Measurements from ENCODE around the gene CT55. TPM values are rescaled to one million over a fixed set of nuclear protein-coding genes. Genes with fewer than 3 reads are reported as not detected.

Gene CT55
- total RNA-seq, 1 experiment from 2014 or later: not detected

GRCh38 chrX:135109554-135109953 lies 61.6 kb downstream of the CT55 start:
- Histone ChIP-seq H3K4me3 (no peak overlapping the region), H3K36me3 (ENCODE audit: low read depth) (no peaks in the 10 kb centered on the region), H3F3A (ENCODE audit: insufficient read depth, low read depth) (no peaks in the 10 kb centered on the region), H3K9me2 (ENCODE audit: insufficient read depth) (no peaks in the 10 kb centered on the region), H3K9me3 (ENCODE audit: insufficient read depth, low read depth) (no peaks in the 10 kb centered on the region), H3K79me2 (ENCODE audit: low read depth) (no peaks in the 10 kb centered on the region), H4K20me1 (ENCODE audit: insufficient read depth) (no peaks in the 10 kb centered on the region), H3K4me2 (no peak overlapping the region), H2AFZ (no peak overlapping the region), H3K27ac (no peak overlapping the region), H3K4me1 (replicated peaks; ENCODE audit: insufficient read depth) (no peaks in the 10 kb centered on the region), H3K27me3 (ENCODE audit: insufficient read depth, low read depth) (0 out of 2 replicates have a peak, but pooled peaks cover 3% of the 10 kb centered on the region)
- ChIA-PET POLR2A (ENCODE audit: unreplicated experiment) (no interaction called here), CTCF (no interaction called here)
- intact Hi-C loops (cut with micrococcal nuclease; ENCODE audit: unreplicated experiment): no loop called here
- no peak for TF ChIP-seq EZH2 (IDR thresholded peaks at IDR 0.05; ENCODE audit: low read depth)
- no peak for TF ChIP-seq CTCF (conservative IDR thresholded peaks at IDR 0.05)
- DNase-seq: no peak
- BruUV-seq (replicated peaks): no TSS peak

Other genes with a start within 250 kb of the CT55 start
- 0.50 and 0.52 TPM in 2 replicates for gene SMIM10, start 180.4 kb downstream of the CT55 start, total RNA-seq (2021)
- gene RTL8B, start 148.9 kb downstream of the CT55 start, total RNA-seq (2021): 12.0 and 12.6 TPM in 2 replicates
- 68.8 and 80.0 TPM in 2 replicates for gene RTL8C, start 139.0 kb downstream of the CT55 start, total RNA-seq (2021)
- gene RTL8A, start 119.3 kb downstream of the CT55 start, total RNA-seq (2021): 75.1 and 76.6 TPM in 2 replicates
- 0.20 and 0.28 TPM in 2 replicates for gene SMIM10L2B, start 72.7 kb downstream of the CT55 start, total RNA-seq (2021)
- not detected in 2 replicates for gene ETDB, start 50.9 kb downstream of the CT55 start, total RNA-seq (2021)
- gene ETDA, start 80.7 kb upstream of the CT55 start, total RNA-seq (2021): not detected in 2 replicates
- not detected in 2 replicates for gene ETDC, start 138.1 kb upstream of the CT55 start, total RNA-seq (2021)
- 10.6 and 14.9 TPM in 2 replicates for gene ZNF75D, start 172.7 kb upstream of the CT55 start, total RNA-seq (2021)
- gene ZNF449, start 173.4 kb upstream of the CT55 start, total RNA-seq (2021): 11.7 and 12.1 TPM in 2 replicates